GM12878 (cell line): ENCODE data around the gene COX10. TPM values are rescaled to one million over a fixed set of nuclear protein-coding genes. Genes with fewer than 3 reads are reported as not detected.
"Not testable (repeated sequence)": the region's sequence is repeated elsewhere in the genome, so short reads cannot be mapped to it uniquely, and the experiment has no call there.

ENCODE experiments used
- ATAC-seq: fragments of 200-7000 bp; cut with Tn5 transposase; 3 replicates; pipeline ENCODE4 v1.9.1; 2020; ENCODE audit warnings: mild to moderate bottlenecking, moderate library complexity
- BruUV-seq: library from RNA; stranded (reverse); fragments of 400-500 nt; replicated peaks from 2 replicates; lab custom pipeline; 2021; lab: Mats Ljungman, UMichigan
- CTCF ChIA-PET: fragments of 300-600 bp; sonication (Branson Sonifier 250); formaldehyde crosslinking; extraction: SDS; loops from one replicate; lab custom pipeline; 2021; ENCODE audit warnings: inconsistent platforms; lab: Yijun Ruan, JAX
- POLR2A ChIA-PET: fragments of 350-600 bp; formaldehyde crosslinking; extraction: SDS; loops from one replicate; lab custom pipeline; 2021; ENCODE audit warnings: inconsistent platforms; lab: Charles Lee
- RAD21 ChIA-PET: fragments of 300-600 bp; sonication (Branson Sonifier 250); formaldehyde crosslinking; loops from one replicate; lab custom pipeline; 2023; ENCODE audit warnings: antibody characterized with exemption; ENCODE audit not compliant: unreplicated experiment; lab: Charles Lee
- SMC1A ChIA-PET: fragments of 300-600 bp; sonication (Branson Sonifier 250); formaldehyde crosslinking; loops from one replicate; lab custom pipeline; 2023; ENCODE audit not compliant: unreplicated experiment, uncharacterized antibody; lab: Charles Lee
- DNase-seq: peaks from one replicate; pipeline ENCODE4 v3.0.0-alpha.2; 2011; ENCODE audit warnings: low read depth, low spot score
- FAIRE-seq: peaks from 3 replicates; lab custom pipeline; 2011; peaks lifted over from hg19 to GRCh38; lab: Jason Lieb, UNC
- H2AFZ ChIP-seq: 2 replicates; pipeline ENCODE4 v1.6.0; 2011; ENCODE audit warnings: low read depth, low read length, control low read depth; ENCODE audit not compliant: control insufficient read depth
- H3K27ac ChIP-seq: 2 replicates; pipeline ENCODE4 v1.5.1; 2011; ENCODE audit warnings: control low read depth; ENCODE audit not compliant: control insufficient read depth, insufficient read depth
- H3K27me3 ChIP-seq, 2 experiments: replicated peaks in 1 of 2; 2 replicates each; pipeline versions ENCODE4 v1.6.0 to v1.6.1; 2011; ENCODE audit warnings: low read length in 1 of 2; ENCODE audit not compliant: control insufficient read depth in 2 of 2, insufficient read depth in 2 of 2
- H3K36me3 ChIP-seq, 2 experiments: 2 replicates each; pipeline ENCODE4 v1.5.1; 2011; ENCODE audit warnings: low read length in 1 of 2; ENCODE audit not compliant: control insufficient read depth in 2 of 2, insufficient read depth in 2 of 2
- H3K4me1 ChIP-seq: 2 replicates; pipeline ENCODE4 v1.6.1; 2011; ENCODE audit warnings: mild to moderate bottlenecking, low read length, moderate library complexity, mixed read lengths; ENCODE audit not compliant: control insufficient read depth, insufficient read depth
- H3K4me2 ChIP-seq: 2 replicates; pipeline ENCODE4 v1.6.0; 2011; ENCODE audit warnings: control low read depth; ENCODE audit not compliant: control insufficient read depth, insufficient read depth
- H3K4me3 ChIP-seq: fragments of 200-600 bp; sonication (generic); 2 replicates; pipeline ENCODE4 v1.5.1; 2016
- H3K79me2 ChIP-seq: 2 replicates; pipeline ENCODE4 v1.6.0; 2011; ENCODE audit warnings: low read length; ENCODE audit not compliant: control insufficient read depth, insufficient read depth
- H3K9ac ChIP-seq: 2 replicates; pipeline ENCODE4 v1.8.0; 2011; ENCODE audit warnings: low read length, control low read depth, mixed read lengths; ENCODE audit not compliant: control insufficient read depth, insufficient read depth
- H3K9me3 ChIP-seq: replicated peaks from 3 replicates; pipeline ENCODE4 v1.5.1; 2011; ENCODE audit warnings: mild to moderate bottlenecking, low read length; ENCODE audit not compliant: control insufficient read depth, insufficient read depth
- H4K20me1 ChIP-seq: 2 replicates; pipeline ENCODE4 v1.6.0; 2011; ENCODE audit not compliant: control insufficient read depth, insufficient read depth
- BRCA1 ChIP-seq: IDR thresholded peaks from 2 replicates; pipeline ENCODE4 v1.6.1; 2011; ENCODE audit warnings: low read depth, low read length, improper control_type of control experiment
- CHD2 ChIP-seq: IDR thresholded peaks from 2 replicates; pipeline ENCODE4 v1.6.1; 2011; ENCODE audit warnings: low read depth, low read length, improper control_type of control experiment, borderline replicate concordance
- E4F1 ChIP-seq: fragments of 450-650 bp; IDR thresholded peaks from 2 replicates; pipeline ENCODE4 v1.6.1; 2018; ENCODE audit warnings: borderline replicate concordance, mild to moderate bottlenecking; ENCODE audit not compliant: partially characterized antibody
- KAT2A ChIP-seq: conservative IDR thresholded peaks from 2 replicates; pipeline ENCODE4 v1.6.1; 2011; ENCODE audit warnings: low read depth, low read length; ENCODE audit not compliant: control insufficient read depth
- MEF2A ChIP-seq: IDR thresholded peaks from 2 replicates; pipeline ENCODE4 v1.6.1; 2011; ENCODE audit warnings: low read depth, mild to moderate bottlenecking, low read length, moderate library complexity; ENCODE audit not compliant: insufficient read depth
- MXI1 ChIP-seq: fragments of 150-350 bp; IDR thresholded peaks from 2 replicates; pipeline ENCODE4 v1.6.1; 2011; ENCODE audit warnings: low read depth, mild to moderate bottlenecking, inconsistent platforms, low read length, improper control_type of control experiment
- NFYB ChIP-seq: IDR thresholded peaks from 2 replicates; pipeline ENCODE4 v1.6.1; 2011; ENCODE audit warnings: low read depth, mild to moderate bottlenecking, low read length, improper control_type of control experiment, moderate library complexity; ENCODE audit not compliant: insufficient read depth
- NRF1 ChIP-seq: conservative IDR thresholded peaks from 2 replicates; pipeline ENCODE4 v1.6.1; 2011; ENCODE audit warnings: mild to moderate bottlenecking, low read depth, low read length, improper control_type of control experiment
- RFX5 ChIP-seq: IDR thresholded peaks from 2 replicates; pipeline ENCODE4 v1.6.1; 2011; ENCODE audit warnings: low read depth, low read length, improper control_type of control experiment
- SIX5 ChIP-seq: IDR thresholded peaks from 2 replicates; pipeline ENCODE4 v1.6.1; 2011; ENCODE audit warnings: mild to moderate bottlenecking, low read depth, low read length, moderate library complexity; ENCODE audit not compliant: severe bottlenecking
- SREBF2 ChIP-seq: IDR thresholded peaks from 2 replicates; pipeline ENCODE4 v1.6.1; 2012; ENCODE audit warnings: mild to moderate bottlenecking, low read length
- ZSCAN29 ChIP-seq: fragments of 450-650 bp; IDR thresholded peaks from 2 replicates; pipeline ENCODE4 v1.6.1; 2017; ENCODE audit warnings: mild to moderate bottlenecking, moderate library complexity
- WGBS: methylation state at CpG from one replicate; pipeline ENCODE4 v1.1.6; 2016; ENCODE audit warnings: low lambda C conversion rate; ENCODE audit not compliant: insufficient replicate concordance, insufficient coverage; ENCODE audit errors: missing lambda C conversion rate; 5-methylcytosine and 5-hydroxymethylcytosine counted together
- in situ Hi-C: fragments of 300-500 bp; cut with MboI; formaldehyde crosslinking; loops from 9 replicates; pipeline ENCODE4 v1.14.3; 2018; ENCODE audit warnings: mixed read lengths
- intact Hi-C: fragments of 100-400 bp; cut with micrococcal nuclease; formaldehyde crosslinking; loops from one replicate; pipeline ENCODE4 v1.14.2; 2022; ENCODE audit not compliant: unreplicated experiment
- polyA plus RNA-seq, 11 experiments: library from polyadenylated mRNA; depleted of rRNA in 4 of 11; unstranded in 6 of 11; stranded (reverse) in 5 of 11; fragments of >200 nt; fragmentation: Nextera tagmentation in 4 of 11; fragmentation: Illumina TruSeq in 1 of 11; extraction: Ambion mirVana in 4 of 11; extraction: Trizol in 1 of 11; gene quantifications; 1 replicate in 1 of 11; 2 replicates in 10 of 11; pipeline versions ENCODE4 v1.2.1 to v1.2.3, GENCODE V29; 2011 to 2016; ENCODE audit warnings: inconsistent platforms in 2 of 11, missing spikeins in 2 of 11, low read depth in 1 of 11
- total RNA-seq, 4 experiments: library from RNA; depleted of rRNA in 3 of 4; stranded (reverse); fragments of >200 nt in 3 of 4; fragmentation: Illumina TruSeq in 1 of 4; extraction: Trizol in 1 of 4; gene quantifications; 2 replicates each; pipeline versions ENCODE4 v1.2.1 to v1.2.3, GENCODE V29; 2013 to 2021

Gene COX10
- total and polyA plus RNA-seq, 10 of the 15 experiments (the other 5 are each of a cell fraction or from before 2014, with no cell fraction given) = 9.6 to 29.4 (median 21.3) TPM

GRCh38 chr17:14069251-14070021, at the start of gene COX10 (continued):
- peak; percentile 61 for TF ChIP-seq E4F1
- TF ChIP-seq CHD2 = peak; percentile 80; the same call in 1 of the 2 replicates
- TF ChIP-seq KAT2A = no peak
- no peak for TF ChIP-seq MEF2A
- TF ChIP-seq MXI1 = peak; percentile 88; the same call in 1 of the 2 replicates
- no peak for TF ChIP-seq BRCA1
- TF ChIP-seq SIX5 = peak; percentile 33
- 0 out of 2 replicates have a peak, but pooled peaks have one; percentile 37 for TF ChIP-seq SREBF2
- TF ChIP-seq ZSCAN29 = no peak
- no peak for TF ChIP-seq NRF1
- TF ChIP-seq NFYB = no peak
- TF ChIP-seq RFX5 = no peak

GRCh38 chr17:14021651-14022294, 47.5 kb upstream of the COX10 start:
- ATAC-seq, H3K9ac ChIP-seq, CTCF ChIA-PET, H3K27me3 ChIP-seq, SMC1A ChIA-PET, H3K36me3 ChIP-seq, H3K9me3 ChIP-seq, H2AFZ ChIP-seq, H3K4me1 ChIP-seq, H3K4me2 ChIP-seq, H3K79me2 ChIP-seq, H4K20me1 ChIP-seq, H3K4me3 ChIP-seq, FAIRE-seq, intact Hi-C loops, RAD21 ChIA-PET, in situ Hi-C loops, POLR2A ChIA-PET, DNase-seq, H3K27ac ChIP-seq, BruUV-seq: not testable (repeated sequence)
- WGBS = 98% methylated on average over 6 of the region's 9 CpGs

GRCh38 chr17:14029755-14030154, 39.5 kb upstream of the COX10 start:
- in situ Hi-C loops, H3K4me1 ChIP-seq, CTCF ChIA-PET, FAIRE-seq, ATAC-seq, RAD21 ChIA-PET, BruUV-seq, SMC1A ChIA-PET, H3K4me3 ChIP-seq, POLR2A ChIA-PET, H3K27ac ChIP-seq, DNase-seq, H3K79me2 ChIP-seq, H3K27me3 ChIP-seq, H3K4me2 ChIP-seq, H2AFZ ChIP-seq, H3K9ac ChIP-seq, H4K20me1 ChIP-seq, intact Hi-C loops, H3K9me3 ChIP-seq: not testable (repeated sequence)
- peaks cover 0 to 12% of the 10 kb centered on the region in 2 experiments; a peak in 1 of 4 replicates for H3K36me3 ChIP-seq
- 100% methylated on average over 1 of the region's 5 CpGs for WGBS
